K562 (cell line): ENCODE results near the gene AURKB. TPM values are rescaled to one million over a fixed set of nuclear protein-coding genes. Genes with fewer than 3 reads are reported as not detected.

Source experiments
- CBX3 ChIP-seq, 2 experiments: IDR thresholded peaks; 1 replicate in 1 of 2; 2 replicates in 1 of 2; pipeline ENCODE4 v1.6.1; 2012; ENCODE audit warnings: inconsistent platforms in 2 of 2, low read length in 2 of 2, borderline replicate concordance in 1 of 2, control low read depth in 1 of 2
- CEBPB ChIP-seq: fragments of 450-650 bp; IDR thresholded peaks from 2 replicates; pipeline ENCODE4 v1.6.1; 2016; ENCODE audit warnings: missing genetic modification characterization, missing compliant biosample characterization
- CEBPG ChIP-seq, 3 experiments: fragments of 200-800 bp in 1 of 3; sonication (Bioruptor generic) in 1 of 3; sonication (generic) in 1 of 3; formaldehyde crosslinking in 1 of 3; IDR thresholded peaks in 2 of 3; conservative IDR thresholded peaks in 1 of 3; 2 replicates each; pipeline versions ENCODE4 v1.6.1 to v1.8.0; 2016 to 2022; ENCODE audit warnings: missing compliant biosample characterization in 2 of 3, missing genetic modification characterization in 2 of 3, mild to moderate bottlenecking in 1 of 3, missing genetic modification reagents in 1 of 3
- KAT7 ChIP-seq: sonication (generic); formaldehyde crosslinking; IDR thresholded peaks from 2 replicates; pipeline ENCODE4 v1.8.0; 2022; ENCODE audit warnings: missing genetic modification reagents, mild to moderate bottlenecking, borderline replicate concordance
- MTA3 ChIP-seq: fragments of 450-650 bp; formaldehyde crosslinking; IDR thresholded peaks from 2 replicates; pipeline ENCODE4 v1.6.1; 2017; ENCODE audit warnings: mild to moderate bottlenecking, borderline replicate concordance
- NR2C2 ChIP-seq, 2 experiments: fragments of 200-800 bp in 1 of 2; sonication (Bioruptor generic) in 1 of 2; sonication (generic) in 1 of 2; formaldehyde crosslinking in 1 of 2; IDR thresholded peaks; 2 replicates each; pipeline versions ENCODE4 v1.6.1 to v1.8.0; 2016 to 2022; ENCODE audit warnings: mild to moderate bottlenecking in 1 of 2, missing compliant biosample characterization in 1 of 2, missing genetic modification characterization in 1 of 2, missing genetic modification reagents in 1 of 2
- POLR3A ChIP-seq: IDR thresholded peaks from 2 replicates; pipeline ENCODE4 v1.6.1; 2011; ENCODE audit warnings: borderline replicate concordance, mild to moderate bottlenecking, moderate library complexity; ENCODE audit not compliant: insufficient read length, insufficient read depth; ENCODE audit errors: extremely low read depth
- STAT5B ChIP-seq: fragments of 250-450 bp; sonication (Bioruptor Pico); IDR thresholded peaks from 2 replicates; pipeline ENCODE4 v1.8.0; 2021; ENCODE audit warnings: mild to moderate bottlenecking, inconsistent platforms
- TAF9B ChIP-seq: fragments of 450-650 bp; IDR thresholded peaks from 2 replicates; pipeline ENCODE4 v1.6.1; 2018; ENCODE audit warnings: mild to moderate bottlenecking; ENCODE audit not compliant: partially characterized antibody
- YY1 ChIP-seq, 3 experiments: IDR thresholded peaks; 2 replicates each; pipeline ENCODE4 v1.6.1; 2011; ENCODE audit warnings: low read length in 2 of 3, mild to moderate bottlenecking in 2 of 3, moderate library complexity in 2 of 3, borderline replicate concordance in 1 of 3, control low read depth in 1 of 3, low read depth in 1 of 3; ENCODE audit not compliant: insufficient read depth in 3 of 3, insufficient replicate concordance in 2 of 3, control insufficient read depth in 1 of 3, insufficient read length in 1 of 3; ENCODE audit errors: extremely low read depth in 1 of 3
- ZBTB34 ChIP-seq: fragments of 250-450 bp; sonication (Bioruptor Pico); IDR thresholded peaks from 2 replicates; pipeline ENCODE4 v1.8.0; 2021; ENCODE audit warnings: mild to moderate bottlenecking, moderate library complexity
- ZNF384 ChIP-seq: IDR thresholded peaks from 2 replicates; pipeline ENCODE4 v1.6.1; 2012; ENCODE audit warnings: low read depth, low read length, improper control_type of control experiment
- ZNF512 ChIP-seq: IDR thresholded peaks from 2 replicates; pipeline ENCODE4 v1.6.1; 2016; ENCODE audit warnings: missing genetic modification characterization, missing compliant biosample characterization
- ZNF695 ChIP-seq: fragments of 450-650 bp; formaldehyde crosslinking; IDR thresholded peaks from 2 replicates; pipeline ENCODE4 v1.4.0; 2020; ENCODE audit warnings: mild to moderate bottlenecking, moderate library complexity
- ZNF77 ChIP-seq: fragments of 250-450 bp; sonication (Bioruptor Pico); IDR thresholded peaks from 2 replicates; pipeline ENCODE4 v1.5.0; 2020
- polyA plus RNA-seq, 8 experiments: library from polyadenylated mRNA; depleted of rRNA in 4 of 8; stranded (reverse) in 5 of 8; unstranded in 3 of 8; fragments of >200 nt; fragmentation: Nextera tagmentation in 2 of 8; fragmentation: Illumina TruSeq in 1 of 8; extraction: Ambion mirVana in 2 of 8; extraction: Trizol in 1 of 8; gene quantifications; 2 replicates each; pipeline versions ENCODE4 v1.2.1 to v1.2.3, GENCODE V29; 2011 to 2014; ENCODE audit warnings: inconsistent platforms in 1 of 8, missing spikeins in 1 of 8
- total RNA-seq, 7 experiments: library from RNA; depleted of rRNA in 6 of 7; stranded (reverse); fragments of >200 nt in 6 of 7; fragmentation: Illumina TruSeq in 2 of 7; extraction: Trizol in 2 of 7; gene quantifications; 2 replicates each; pipeline versions ENCODE4 v1.2.1 to v1.2.3, GENCODE V29; 2011 to 2021; ENCODE audit warnings: low replicate concordance in 1 of 7
- TF ChIP-seq, protein P1 (sequence below), 3 experiments: fragments of 200-800 bp in 1 of 3; sonication (Bioruptor generic) in 1 of 3; sonication (generic) in 1 of 3; formaldehyde crosslinking in 1 of 3; IDR thresholded peaks; 2 replicates each; pipeline versions ENCODE4 v1.6.1 to v1.8.0; 2016 to 2022; ENCODE audit warnings: mild to moderate bottlenecking in 2 of 3, missing compliant biosample characterization in 2 of 3, missing genetic modification characterization in 2 of 3, missing genetic modification reagents in 1 of 3
- TF ChIP-seq, protein P2 (sequence below): fragments of 450-650 bp; formaldehyde crosslinking; IDR thresholded peaks from 2 replicates; pipeline ENCODE4 v1.4.0; 2020; ENCODE audit warnings: mild to moderate bottlenecking, mixed read lengths

The AURKB gene
- total and polyA plus RNA-seq, 9 of the 15 experiments (the other 6 are each of a cell fraction or from before 2014, with no cell fraction given), result 27.2 to 114 (median 74.8) TPM

DNA sequence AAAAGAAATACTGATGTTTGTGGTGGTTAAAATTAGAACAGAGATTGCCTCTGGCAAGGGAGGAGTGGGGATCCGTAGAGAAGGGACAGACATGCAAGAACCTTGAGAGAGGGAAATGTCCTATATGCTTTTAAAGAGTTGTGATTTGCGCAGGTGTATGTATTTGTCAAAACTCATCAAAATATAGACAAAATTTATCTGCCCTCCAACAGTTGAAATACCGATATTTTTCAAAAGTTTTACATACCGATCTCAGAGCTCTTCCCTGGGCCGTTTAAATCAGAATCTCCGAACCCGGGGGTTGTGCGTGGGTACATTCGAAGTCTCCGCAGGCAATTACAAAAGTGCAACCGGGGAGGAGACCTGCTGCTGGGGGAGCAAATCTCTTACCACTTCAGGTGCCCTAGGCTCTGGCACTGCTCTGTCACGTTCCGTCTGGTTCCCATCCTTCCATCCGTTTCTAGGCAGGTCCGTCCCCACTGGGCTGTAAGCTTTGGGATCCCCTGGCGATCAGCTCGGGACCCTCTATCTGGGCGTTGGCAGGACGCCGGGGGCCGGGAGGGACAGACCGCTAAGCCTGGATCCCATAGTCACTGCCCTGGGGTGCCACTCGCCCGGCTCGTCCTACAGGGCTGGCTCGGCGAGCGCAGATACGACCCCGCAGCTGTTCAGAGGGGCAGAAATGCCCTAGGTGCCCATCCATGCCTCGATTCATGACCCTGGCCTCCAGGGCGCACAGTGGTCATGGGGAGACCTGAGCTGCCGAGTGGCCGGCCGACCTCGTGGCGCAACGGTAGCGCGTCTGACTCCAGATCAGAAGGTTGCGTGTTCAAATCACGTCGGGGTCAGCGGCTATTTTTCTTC is 24.6 kb downstream of the AURKB start (continued):
- peak; percentile 55 for TF ChIP-seq MTA3
- no peak for TF ChIP-seq STAT5B
- TF ChIP-seq YY1 (IDR thresholded peaks at IDR 0.05; ENCODE audit: borderline replicate concordance in 1 of 3, control insufficient read depth in 1 of 3, extremely low read depth in 1 of 3, insufficient read depth in 3 of 3, insufficient read length in 1 of 3, insufficient replicate concordance in 2 of 3, low read depth in 1 of 3, low read length in 2 of 3), result peak in 1 of 3 experiments; percentile 11
- TF ChIP-seq KAT7 (CRISPR knock-in tag), result no peak
- TF ChIP-seq ZNF695, result no peak
- no peak for TF ChIP-seq ZBTB34 (CRISPR knock-in tag)
- peak; percentile 41; the same call in 1 of the 2 replicates for TF ChIP-seq CEBPB
- no peak for TF ChIP-seq TAF9B
- TF ChIP-seq, protein P1, sequence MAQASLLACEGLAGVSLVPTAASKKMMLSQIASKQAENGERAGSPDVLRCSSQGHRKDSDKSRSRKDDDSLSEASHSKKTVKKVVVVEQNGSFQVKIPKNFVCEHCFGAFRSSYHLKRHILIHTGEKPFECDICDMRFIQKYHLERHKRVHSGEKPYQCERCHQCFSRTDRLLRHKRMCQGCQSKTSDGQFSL (CRISPR knock-in tag; IDR thresholded peaks at IDR 0.05), result peak; percentile 13; the same call in 1 of the 2 replicates
- TF ChIP-seq, protein P1 (tag; IDR thresholded peaks at IDR 0.05), result no peak
- TF ChIP-seq ZNF77, result no peak
- no peak for TF ChIP-seq ZNF384
- TF ChIP-seq ZNF512 (tag), result peak; percentile 43; the same call in 1 of the 2 replicates
- TF ChIP-seq NR2C2 (CRISPR knock-in tag; IDR thresholded peaks at IDR 0.05), result peak; percentile 38; the same call in 1 of the 2 replicates
- TF ChIP-seq NR2C2 (tag; IDR thresholded peaks at IDR 0.05), result no peak; the same call in 1 of the 2 replicates
- TF ChIP-seq, protein P2, sequence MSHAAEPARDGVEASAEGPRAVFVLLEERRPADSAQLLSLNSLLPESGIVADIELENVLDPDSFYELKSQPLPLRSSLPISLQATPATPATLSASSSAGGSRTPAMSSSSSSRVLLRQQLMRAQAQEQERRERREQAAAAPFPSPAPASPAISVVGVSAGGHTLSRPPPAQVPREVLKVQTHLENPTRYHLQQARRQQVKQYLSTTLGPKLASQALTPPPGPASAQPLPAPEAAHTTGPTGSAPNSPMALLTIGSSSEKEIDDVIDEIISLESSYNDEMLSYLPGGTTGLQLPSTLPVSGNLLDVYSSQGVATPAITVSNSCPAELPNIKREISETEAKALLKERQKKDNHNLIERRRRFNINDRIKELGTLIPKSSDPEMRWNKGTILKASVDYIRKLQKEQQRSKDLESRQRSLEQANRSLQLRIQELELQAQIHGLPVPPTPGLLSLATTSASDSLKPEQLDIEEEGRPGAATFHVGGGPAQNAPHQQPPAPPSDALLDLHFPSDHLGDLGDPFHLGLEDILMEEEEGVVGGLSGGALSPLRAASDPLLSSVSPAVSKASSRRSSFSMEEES, result no peak
- peak; percentile 83 for TF ChIP-seq CEBPG (CRISPR knock-in tag; IDR thresholded peaks at IDR 0.05)
- 0 out of 4 replicates have a peak, but pooled peaks of 1 of the 2 experiments have one; percentile 33 for TF ChIP-seq CEBPG (tag; conservative IDR thresholded peaks at IDR 0.05 in 1 of 2, IDR thresholded peaks at IDR 0.05 in 1 of 2)
- TF ChIP-seq POLR3A, result peak; percentile 78
- 0 out of 3 replicates have a peak, but pooled peaks of 1 of the 2 experiments have one; percentile 31 for TF ChIP-seq CBX3 (IDR thresholded peaks at IDR 0.05; ENCODE audit: borderline replicate concordance in 1 of 2, low read length in 2 of 2)
